ENCODE measurements around the gene RPL32.

The RPL32 gene

DNA sequence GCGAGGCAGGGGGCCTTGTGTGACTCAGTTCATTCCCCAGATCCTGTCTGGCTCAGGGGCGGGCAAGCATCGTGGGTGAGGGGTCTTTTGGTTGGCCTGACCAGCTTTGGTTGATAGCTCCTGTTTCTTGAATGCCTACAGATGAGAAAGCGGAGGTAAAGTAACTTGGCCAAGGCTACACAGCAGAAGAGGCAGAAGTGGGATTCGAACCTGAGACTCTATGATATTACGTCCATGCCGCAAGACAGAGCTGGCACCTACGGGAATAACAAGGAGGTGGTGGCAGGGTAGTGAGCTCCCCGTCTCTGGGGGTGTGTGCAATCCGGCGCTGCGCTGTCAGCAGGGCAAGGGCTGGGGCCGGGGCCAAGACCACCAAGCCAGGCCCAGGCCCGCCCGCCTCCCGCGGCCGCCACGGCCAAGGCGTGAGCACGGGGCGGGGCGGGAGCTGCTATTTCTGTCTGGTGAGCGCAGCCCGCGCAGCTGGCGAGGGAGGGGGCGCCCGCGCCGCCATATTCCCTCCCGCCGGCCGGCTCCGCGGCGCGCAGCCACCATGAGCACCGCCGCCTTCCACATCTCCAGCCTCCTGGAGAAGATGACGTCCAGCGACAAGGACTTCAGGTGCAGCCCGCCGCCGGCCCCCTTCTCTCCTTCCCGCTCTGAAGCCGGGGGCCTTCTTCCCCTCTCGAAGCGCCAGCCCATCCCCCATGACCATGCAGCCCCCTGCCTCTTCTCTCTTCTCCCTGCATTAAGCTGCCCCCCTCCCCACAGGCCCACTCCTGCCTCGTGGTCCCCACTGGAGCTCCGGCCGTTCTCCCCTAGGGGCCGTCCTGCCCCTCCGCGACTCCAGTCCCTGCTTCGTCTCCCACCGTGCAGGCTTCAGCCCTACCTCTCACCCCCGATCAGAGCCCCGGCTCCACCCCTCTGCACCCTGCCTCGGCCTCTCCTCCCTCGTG lies 44.9 kb downstream of the RPL32 start, which contains the start of gene CAND2 (continued):
- TF ChIP-seq, protein P1, sequence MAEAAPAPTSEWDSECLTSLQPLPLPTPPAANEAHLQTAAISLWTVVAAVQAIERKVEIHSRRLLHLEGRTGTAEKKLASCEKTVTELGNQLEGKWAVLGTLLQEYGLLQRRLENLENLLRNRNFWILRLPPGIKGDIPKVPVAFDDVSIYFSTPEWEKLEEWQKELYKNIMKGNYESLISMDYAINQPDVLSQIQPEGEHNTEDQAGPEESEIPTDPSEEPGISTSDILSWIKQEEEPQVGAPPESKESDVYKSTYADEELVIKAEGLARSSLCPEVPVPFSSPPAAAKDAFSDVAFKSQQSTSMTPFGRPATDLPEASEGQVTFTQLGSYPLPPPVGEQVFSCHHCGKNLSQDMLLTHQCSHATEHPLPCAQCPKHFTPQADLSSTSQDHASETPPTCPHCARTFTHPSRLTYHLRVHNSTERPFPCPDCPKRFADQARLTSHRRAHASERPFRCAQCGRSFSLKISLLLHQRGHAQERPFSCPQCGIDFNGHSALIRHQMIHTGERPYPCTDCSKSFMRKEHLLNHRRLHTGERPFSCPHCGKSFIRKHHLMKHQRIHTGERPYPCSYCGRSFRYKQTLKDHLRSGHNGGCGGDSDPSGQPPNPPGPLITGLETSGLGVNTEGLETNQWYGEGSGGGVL (tag by site-specific recombination; IDR thresholded peaks at IDR 0.05): peak; percentile 80
- TF ChIP-seq ZNF302 (tag by site-specific recombination; IDR thresholded peaks at IDR 0.05; ENCODE audit: low read depth): no peak
- TF ChIP-seq ZXDB (tag by site-specific recombination; IDR thresholded peaks at IDR 0.05): peak; percentile 75
- no peak for TF ChIP-seq PRDM1 (tag by site-specific recombination; IDR thresholded peaks at IDR 0.05)
- TF ChIP-seq ZNF48 (tag by site-specific recombination; IDR thresholded peaks at IDR 0.05): no peak
- TF ChIP-seq ZEB2 (tag by site-specific recombination; IDR thresholded peaks at IDR 0.05): peak; percentile 56
- TF ChIP-seq, protein P2, sequence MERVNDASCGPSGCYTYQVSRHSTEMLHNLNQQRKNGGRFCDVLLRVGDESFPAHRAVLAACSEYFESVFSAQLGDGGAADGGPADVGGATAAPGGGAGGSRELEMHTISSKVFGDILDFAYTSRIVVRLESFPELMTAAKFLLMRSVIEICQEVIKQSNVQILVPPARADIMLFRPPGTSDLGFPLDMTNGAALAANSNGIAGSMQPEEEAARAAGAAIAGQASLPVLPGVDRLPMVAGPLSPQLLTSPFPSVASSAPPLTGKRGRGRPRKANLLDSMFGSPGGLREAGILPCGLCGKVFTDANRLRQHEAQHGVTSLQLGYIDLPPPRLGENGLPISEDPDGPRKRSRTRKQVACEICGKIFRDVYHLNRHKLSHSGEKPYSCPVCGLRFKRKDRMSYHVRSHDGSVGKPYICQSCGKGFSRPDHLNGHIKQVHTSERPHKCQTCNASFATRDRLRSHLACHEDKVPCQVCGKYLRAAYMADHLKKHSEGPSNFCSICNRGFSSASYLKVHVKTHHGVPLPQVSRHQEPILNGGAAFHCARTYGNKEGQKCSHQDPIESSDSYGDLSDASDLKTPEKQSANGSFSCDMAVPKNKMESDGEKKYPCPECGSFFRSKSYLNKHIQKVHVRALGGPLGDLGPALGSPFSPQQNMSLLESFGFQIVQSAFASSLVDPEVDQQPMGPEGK (tag by site-specific recombination; IDR thresholded peaks at IDR 0.05): peak; percentile 89
- peak; percentile 39; the same call in 1 of the 2 replicates for TF ChIP-seq ZNF423 (tag by site-specific recombination; IDR thresholded peaks at IDR 0.05)
- 0 out of 2 replicates have a peak, but pooled peaks have one; percentile 58 for TF ChIP-seq ZNF777 (tag by site-specific recombination; IDR thresholded peaks at IDR 0.05; ENCODE audit: borderline replicate concordance)
- TF ChIP-seq KLF10 (tag by site-specific recombination; IDR thresholded peaks at IDR 0.05): peak; percentile 36; the same call in 1 of the 2 replicates
- TF ChIP-seq ZNF324 (tag by site-specific recombination; IDR thresholded peaks at IDR 0.05): peak; percentile 53; the same call in 1 of the 2 replicates
- TF ChIP-seq ZFP41 (tag by site-specific recombination; IDR thresholded peaks at IDR 0.05; ENCODE audit: borderline replicate concordance): no peak
- TF ChIP-seq SP3 (tag by site-specific recombination; IDR thresholded peaks at IDR 0.05): peak; percentile 63
- TF ChIP-seq GLIS1 (tag by site-specific recombination; IDR thresholded peaks at IDR 0.05): peak; percentile 50
- no peak for TF ChIP-seq ZNF132 (tag by site-specific recombination; IDR thresholded peaks at IDR 0.05; ENCODE audit: borderline replicate concordance)
- peak; percentile 68 for TF ChIP-seq YY2 (tag by site-specific recombination; IDR thresholded peaks at IDR 0.05)

DNA sequence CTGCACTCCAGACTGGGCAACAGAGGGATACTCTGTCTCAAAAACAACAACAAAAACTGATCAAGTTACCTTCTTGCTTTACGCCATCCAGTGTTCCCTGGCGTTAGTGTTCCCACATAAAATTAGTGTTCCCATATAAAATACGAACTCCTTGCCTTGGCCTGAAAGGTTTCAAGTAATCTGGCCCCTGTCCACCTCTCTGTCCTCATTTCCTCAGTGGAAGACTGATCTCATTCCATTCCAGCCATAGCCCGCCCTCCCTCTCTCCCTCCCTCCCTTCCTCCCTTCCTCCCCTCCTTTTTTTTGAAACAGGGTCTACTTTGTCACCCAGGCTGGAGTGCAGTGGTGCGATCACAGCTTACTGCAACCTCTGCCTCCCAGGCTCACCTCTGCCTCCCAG lies 47.7 kb downstream of the RPL32 start:
- Histone ChIP-seq H3K36me3 (ENCODE audit: control insufficient read depth in 2 of 2, insufficient read depth in 1 of 2, low read length in 2 of 2) (no peaks in the 10 kb centered on the region), H3K4me1 (ENCODE audit: control insufficient read depth, insufficient read depth, low read length) (no peaks in the 10 kb centered on the region), H3K27ac (ENCODE audit: extremely low read depth, low read depth, low read length) (no peak overlapping the region), H3K9me3 (ENCODE audit: control insufficient read depth, insufficient read depth, low read depth, low read length) (no peaks in the 10 kb centered on the region), H3K4me3 (ENCODE audit: low read depth, low read length) (no peak overlapping the region)
- ChIA-PET POLR2A (no interaction called here), CTCF (no interaction called here)
- TF ChIP-seq, protein P3, sequence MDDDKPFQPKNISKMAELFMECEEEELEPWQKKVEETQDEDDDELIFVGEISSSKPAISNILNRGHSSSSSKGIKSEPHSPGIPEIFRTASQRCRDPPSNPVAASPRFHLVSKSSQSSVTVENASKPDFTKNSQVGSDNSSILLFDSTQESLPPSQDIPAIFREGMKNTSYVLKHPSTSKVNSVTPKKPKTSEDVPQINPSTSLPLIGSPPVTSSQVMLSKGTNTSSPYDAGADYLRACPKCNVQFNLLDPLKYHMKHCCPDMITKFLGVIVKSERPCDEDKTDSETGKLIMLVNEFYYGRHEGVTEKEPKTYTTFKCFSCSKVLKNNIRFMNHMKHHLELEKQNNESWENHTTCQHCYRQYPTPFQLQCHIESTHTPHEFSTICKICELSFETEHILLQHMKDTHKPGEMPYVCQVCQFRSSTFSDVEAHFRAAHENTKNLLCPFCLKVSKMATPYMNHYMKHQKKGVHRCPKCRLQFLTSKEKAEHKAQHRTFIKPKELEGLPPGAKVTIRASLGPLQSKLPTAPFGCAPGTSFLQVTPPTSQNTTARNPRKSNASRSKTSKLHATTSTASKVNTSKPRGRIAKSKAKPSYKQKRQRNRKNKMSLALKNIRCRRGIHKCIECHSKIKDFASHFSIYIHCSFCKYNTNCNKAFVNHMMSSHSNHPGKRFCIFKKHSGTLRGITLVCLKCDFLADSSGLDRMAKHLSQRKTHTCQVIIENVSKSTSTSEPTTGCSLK (tag by site-specific recombination; IDR thresholded peaks at IDR 0.05): no peak
- TF ChIP-seq WT1 (tag by site-specific recombination; IDR thresholded peaks at IDR 0.05) (peak; percentile 51; the same call in 1 of the 2 replicates), ZNF2 (tag by site-specific recombination; IDR thresholded peaks at IDR 0.05) (0 out of 2 replicates have a peak, but pooled peaks have one; percentile 41), ZNF658 (tag by site-specific recombination; IDR thresholded peaks at IDR 0.05) (no peak)
